Osteocyte (in vitro differentiated cells): ENCODE results near the gene NFIL3. TPM values are rescaled to one million over a fixed set of nuclear protein-coding genes. Genes with fewer than 3 reads are reported as not detected.
A peak's percentile ranks its signal among the peaks of the same experiment; 100 is the strongest.

Experiments used
- DNase-seq: peaks from one replicate; pipeline ENCODE4 v3.0.0; 2021; ENCODE audit warnings: mixed read lengths; ENCODE audit not compliant: unreplicated experiment; ENCODE audit errors: extremely low spot score
- H3K27ac Mint-ChIP-seq: one replicate; pipeline ENCODE4 v1.8.0; 2021; ENCODE audit warnings: mild to moderate bottlenecking, mixed read lengths; ENCODE audit not compliant: unreplicated experiment
- H3K27me3 Mint-ChIP-seq: one replicate; pipeline ENCODE4 v1.8.0; 2021; ENCODE audit warnings: mixed read lengths; ENCODE audit not compliant: unreplicated experiment
- H3K36me3 Mint-ChIP-seq: one replicate; pipeline ENCODE4 v1.8.0; 2021; ENCODE audit warnings: mixed read lengths; ENCODE audit not compliant: unreplicated experiment
- H3K4me1 Mint-ChIP-seq: one replicate; pipeline ENCODE4 v1.8.0; 2021; ENCODE audit warnings: mixed read lengths; ENCODE audit not compliant: unreplicated experiment
- H3K4me3 Mint-ChIP-seq: one replicate; pipeline ENCODE4 v1.8.0; 2021; ENCODE audit warnings: mild to moderate bottlenecking, moderate library complexity, mixed read lengths; ENCODE audit not compliant: unreplicated experiment
- H3K9me3 Mint-ChIP-seq: one replicate; pipeline ENCODE4 v1.8.0; 2021; ENCODE audit warnings: mixed read lengths; ENCODE audit not compliant: unreplicated experiment
- total RNA-seq: library from RNA; stranded (reverse); gene quantifications from 2 replicates; pipeline ENCODE4 v1.2.1, GENCODE V29; 2021
- TF ChIP-seq, protein P1 (sequence below): fragments of 200-600 bp; sonication (generic); IDR thresholded peaks from 2 replicates; pipeline ENCODE4 v1.5.0; 2021; ENCODE audit warnings: antibody characterized with exemption, mild to moderate bottlenecking, moderate library complexity

NFIL3 gene
- total RNA-seq, 1 donor from 2014 or later: 24.0 TPM

DNA sequence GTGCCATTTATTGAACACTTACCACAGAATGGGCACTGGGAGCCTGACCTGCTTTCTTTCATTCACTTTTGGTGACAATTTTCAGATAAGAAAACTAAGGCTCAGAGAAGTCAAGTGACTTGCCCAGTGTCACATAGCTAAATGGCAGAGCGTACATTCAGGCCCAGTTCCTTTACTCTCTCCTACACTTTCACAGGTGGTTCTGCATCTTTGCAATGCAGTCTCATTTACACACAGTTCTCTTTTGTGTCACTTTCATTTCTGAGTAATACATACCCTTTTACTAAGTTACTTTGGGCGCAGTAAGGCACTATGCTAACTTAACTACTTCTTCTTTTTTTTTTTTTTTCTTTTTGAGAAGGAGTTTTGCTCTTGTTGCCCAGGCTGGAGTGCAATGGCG is 8.3 kb downstream of the NFIL3 start:
- H3K27me3 Mint-ChIP-seq: no peaks in the 10 kb centered on the region
- no peak for DNase-seq
- TF ChIP-seq, protein P1, sequence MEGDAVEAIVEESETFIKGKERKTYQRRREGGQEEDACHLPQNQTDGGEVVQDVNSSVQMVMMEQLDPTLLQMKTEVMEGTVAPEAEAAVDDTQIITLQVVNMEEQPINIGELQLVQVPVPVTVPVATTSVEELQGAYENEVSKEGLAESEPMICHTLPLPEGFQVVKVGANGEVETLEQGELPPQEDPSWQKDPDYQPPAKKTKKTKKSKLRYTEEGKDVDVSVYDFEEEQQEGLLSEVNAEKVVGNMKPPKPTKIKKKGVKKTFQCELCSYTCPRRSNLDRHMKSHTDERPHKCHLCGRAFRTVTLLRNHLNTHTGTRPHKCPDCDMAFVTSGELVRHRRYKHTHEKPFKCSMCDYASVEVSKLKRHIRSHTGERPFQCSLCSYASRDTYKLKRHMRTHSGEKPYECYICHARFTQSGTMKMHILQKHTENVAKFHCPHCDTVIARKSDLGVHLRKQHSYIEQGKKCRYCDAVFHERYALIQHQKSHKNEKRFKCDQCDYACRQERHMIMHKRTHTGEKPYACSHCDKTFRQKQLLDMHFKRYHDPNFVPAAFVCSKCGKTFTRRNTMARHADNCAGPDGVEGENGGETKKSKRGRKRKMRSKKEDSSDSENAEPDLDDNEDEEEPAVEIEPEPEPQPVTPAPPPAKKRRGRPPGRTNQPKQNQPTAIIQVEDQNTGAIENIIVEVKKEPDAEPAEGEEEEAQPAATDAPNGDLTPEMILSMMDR: no peak
- no peaks in the 10 kb centered on the region for H3K9me3 Mint-ChIP-seq
- H3K27ac Mint-ChIP-seq: no peak overlapping the region
- peaks cover 10% of the 10 kb centered on the region for H3K36me3 Mint-ChIP-seq
- peaks cover 67% of the 10 kb centered on the region for H3K4me1 Mint-ChIP-seq
- no peak overlapping the region for H3K4me3 Mint-ChIP-seq

DNA sequence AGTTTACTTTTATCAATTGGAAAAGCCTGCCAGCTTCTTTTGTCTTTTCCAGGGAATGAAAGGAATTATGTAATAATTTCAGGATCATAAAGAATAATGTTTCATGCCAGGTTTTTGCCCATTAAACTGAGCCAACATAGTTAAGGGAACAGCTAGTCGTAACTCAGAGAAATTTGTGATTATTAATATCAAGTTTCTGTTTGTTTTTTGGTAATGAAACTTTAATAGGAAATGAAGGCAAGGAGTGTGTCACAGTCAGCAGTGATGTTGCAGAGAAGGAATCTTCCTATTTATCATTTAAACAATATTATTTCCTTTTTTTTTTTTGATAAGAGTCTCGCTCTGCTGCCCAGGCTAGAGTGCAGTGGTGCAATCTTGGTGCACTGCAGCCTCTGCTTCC is 10.7 kb downstream of the NFIL3 start:
- no peak for DNase-seq
- TF ChIP-seq, protein P1: no peak
- H3K4me3 Mint-ChIP-seq: no peak overlapping the region
- no peaks in the 10 kb centered on the region for H3K9me3 Mint-ChIP-seq
- peaks cover 43% of the 10 kb centered on the region for H3K4me1 Mint-ChIP-seq
- peaks cover 24% of the 10 kb centered on the region for H3K36me3 Mint-ChIP-seq
- no peak overlapping the region for H3K27ac Mint-ChIP-seq
- no peaks in the 10 kb centered on the region for H3K27me3 Mint-ChIP-seq

DNA sequence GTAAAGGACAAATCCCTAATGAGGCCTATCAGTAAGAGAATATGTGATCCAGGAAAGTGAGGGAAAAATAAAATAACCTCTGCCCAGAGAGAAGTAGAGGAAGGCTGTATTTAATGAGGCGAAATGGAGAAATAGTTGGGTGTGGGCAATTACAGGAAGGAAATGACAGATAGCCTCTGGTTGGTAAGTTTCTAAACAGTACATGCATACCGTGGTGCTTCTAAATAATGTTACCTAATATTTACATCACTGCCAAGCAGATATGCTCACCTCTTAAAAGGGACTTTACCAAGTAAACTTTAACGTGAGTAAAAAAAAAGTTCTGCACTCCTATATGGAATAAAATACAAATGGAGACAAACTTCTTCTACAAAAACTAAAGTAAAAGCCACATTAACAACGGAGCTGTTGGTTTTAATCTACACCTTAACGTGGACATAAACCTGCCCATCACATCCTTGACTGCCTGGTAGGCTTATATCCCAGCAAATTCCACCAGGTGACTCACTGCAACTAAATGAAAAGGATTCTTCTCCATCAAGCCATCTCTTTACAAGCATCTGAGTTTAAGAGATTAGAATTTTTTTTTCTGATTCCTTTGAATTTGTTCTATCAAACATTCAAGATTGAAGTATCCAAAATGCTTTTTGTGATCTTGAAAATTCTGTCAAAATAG is 12.4 kb downstream of the NFIL3 start:
- no peak for DNase-seq
- peak overlapping the region; percentile 16 for H3K27ac Mint-ChIP-seq

DNA sequence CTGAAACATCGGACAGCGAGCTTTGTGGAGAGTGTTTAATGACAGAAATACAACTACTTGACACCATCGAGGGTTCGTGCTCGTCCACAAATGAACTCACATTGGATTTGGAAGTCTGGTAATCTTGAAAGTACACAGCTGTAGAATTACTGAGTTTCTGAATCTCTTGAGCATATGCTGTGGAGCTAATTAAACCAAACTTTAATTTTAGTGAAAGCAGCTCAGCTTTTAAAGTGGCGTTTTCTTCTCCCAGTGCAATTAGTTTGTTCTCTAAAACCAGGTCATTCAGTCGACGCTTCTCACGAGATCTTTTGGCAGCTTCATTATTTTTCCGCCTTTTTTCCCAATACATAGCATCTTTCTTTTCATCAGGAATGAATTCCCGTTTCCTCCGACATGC is 13.5 kb downstream of the NFIL3 start:
- DNase-seq: no peak
- TF ChIP-seq, protein P1: no peak
- Mint-ChIP-seq H3K9me3 (no peaks in the 10 kb centered on the region), H3K27ac (no peak overlapping the region), H3K4me3 (no peak overlapping the region), H3K36me3 (peaks cover 38% of the 10 kb centered on the region), H3K27me3 (no peaks in the 10 kb centered on the region), H3K4me1 (peaks cover 26% of the 10 kb centered on the region)

More for the DNA sequence above, 12.4 kb downstream of the NFIL3 start:
- Mint-ChIP-seq H3K36me3 (peaks cover 36% of the 10 kb centered on the region), H3K4me3 (no peak overlapping the region), H3K4me1 (peaks cover 29% of the 10 kb centered on the region), H3K27me3 (no peaks in the 10 kb centered on the region), H3K9me3 (no peaks in the 10 kb centered on the region)
- TF ChIP-seq, protein P1: no peak

DNA sequence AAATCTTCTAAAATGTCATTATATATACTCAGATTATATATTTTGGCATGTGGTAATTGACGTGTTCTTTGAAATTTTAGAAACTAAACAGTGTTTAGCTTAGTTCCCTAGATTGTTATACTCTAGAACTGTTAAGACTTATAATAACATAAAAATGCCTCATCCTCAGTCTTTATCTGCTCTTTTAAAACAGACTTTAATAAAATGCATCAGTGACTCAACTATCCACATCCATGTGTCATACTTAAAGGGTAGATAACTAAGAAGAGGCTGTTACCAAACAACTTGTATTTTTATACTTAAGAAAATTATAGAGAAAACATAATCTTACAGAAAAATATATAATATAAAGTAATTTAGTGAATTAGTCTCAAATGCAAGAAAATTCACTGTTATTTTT is 15.2 kb downstream of the NFIL3 start:
- Mint-ChIP-seq H3K4me1 (peaks cover 19% of the 10 kb centered on the region), H3K27ac (no peak overlapping the region), H3K27me3 (no peaks in the 10 kb centered on the region), H3K4me3 (no peak overlapping the region), H3K9me3 (no peaks in the 10 kb centered on the region), H3K36me3 (peaks cover 40% of the 10 kb centered on the region)
- DNase-seq: no peak
- TF ChIP-seq, protein P1: no peak
